HG03565 (cell line): ENCODE data around the gene KICS2.
"Not testable (repeated sequence)": the region's sequence is repeated elsewhere in the genome, so short reads cannot be mapped to it uniquely, and the experiment has no call there.

Source experiments
- ATAC-seq: cut with Tn5 transposase; IDR thresholded peaks from one replicate; pipeline ENCODE4 v1.9.1; 2021; ENCODE audit warnings: mild to moderate bottlenecking, moderate library complexity; ENCODE audit not compliant: unreplicated experiment

Gene KICS2

DNA sequence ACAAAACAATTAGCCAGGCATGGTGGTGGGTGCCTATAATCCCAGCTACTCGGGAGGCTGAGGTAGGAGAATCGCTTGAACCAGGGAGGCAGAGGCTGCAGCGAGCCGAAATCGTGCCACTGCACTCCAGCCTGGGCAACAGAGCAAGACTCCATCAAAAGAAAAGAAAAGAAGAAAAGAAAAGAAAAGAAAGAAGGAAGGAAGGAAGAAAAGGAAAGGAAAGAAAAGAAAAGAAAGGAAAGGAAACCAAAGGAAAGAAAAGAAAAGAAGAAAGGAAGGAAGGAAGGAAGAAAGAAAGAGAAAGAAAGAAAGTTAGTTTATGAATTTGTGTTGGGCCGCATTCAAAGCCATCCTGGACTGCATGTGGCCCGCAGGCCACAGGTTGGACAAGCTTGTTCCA is 4.5 kb downstream of the KICS2 start:
- ATAC-seq = not testable (repeated sequence)

- no peak for ATAC-seq
Observed at GRCh38 chr12:64216239-64216638, 5.9 kb downstream of the KICS2 start.

- no peak for ATAC-seq
Observed at GRCh38 chr12:64212119-64212746, 9.9 kb downstream of the KICS2 start.

DNA sequence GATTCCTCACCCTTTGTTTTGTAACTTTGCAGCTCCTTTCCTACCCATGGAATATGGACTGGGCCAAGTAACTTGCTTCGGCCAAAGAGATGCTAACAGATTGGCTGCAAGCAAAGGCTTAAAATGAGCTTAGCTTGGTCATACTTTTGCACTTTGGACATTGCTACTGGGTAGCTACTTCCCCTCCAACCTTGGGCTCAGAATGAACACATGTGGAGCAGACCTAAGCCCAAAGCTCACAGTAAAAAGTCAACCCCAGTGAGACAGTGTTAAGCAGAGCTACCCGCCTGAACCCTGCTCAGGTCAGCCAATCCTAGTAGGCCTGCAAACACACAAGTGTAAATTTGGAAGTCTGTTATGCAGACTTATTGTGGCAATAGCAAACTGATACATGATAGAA is 14.6 kb downstream of the KICS2 start:
- ATAC-seq = no peak

- no peak for ATAC-seq
Observed at GRCh38 chr12:64205542-64205941, 16.6 kb downstream of the KICS2 start.

DNA sequence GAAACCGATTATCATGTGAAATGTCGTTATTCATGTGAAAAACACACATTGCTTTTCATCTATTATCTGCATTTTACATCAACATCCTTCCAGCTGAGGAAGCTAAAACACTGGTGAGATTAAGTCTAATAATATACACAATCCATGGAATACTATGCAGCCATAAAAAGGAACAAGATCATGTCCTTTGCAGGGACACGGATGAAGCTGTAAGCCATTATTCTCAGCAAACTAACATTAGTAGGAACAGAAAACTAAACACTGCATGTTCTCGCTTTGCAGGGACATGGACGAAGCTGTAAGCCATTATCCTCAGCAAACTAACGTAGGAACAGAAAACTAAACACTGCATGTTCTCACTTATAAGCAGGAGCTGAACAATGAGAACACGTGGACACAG is 18.3 kb downstream of the KICS2 start:
- ATAC-seq = no peak

- no peak for ATAC-seq
Observed at GRCh38 chr12:64203036-64203435, 19.1 kb downstream of the KICS2 start.

DNA sequence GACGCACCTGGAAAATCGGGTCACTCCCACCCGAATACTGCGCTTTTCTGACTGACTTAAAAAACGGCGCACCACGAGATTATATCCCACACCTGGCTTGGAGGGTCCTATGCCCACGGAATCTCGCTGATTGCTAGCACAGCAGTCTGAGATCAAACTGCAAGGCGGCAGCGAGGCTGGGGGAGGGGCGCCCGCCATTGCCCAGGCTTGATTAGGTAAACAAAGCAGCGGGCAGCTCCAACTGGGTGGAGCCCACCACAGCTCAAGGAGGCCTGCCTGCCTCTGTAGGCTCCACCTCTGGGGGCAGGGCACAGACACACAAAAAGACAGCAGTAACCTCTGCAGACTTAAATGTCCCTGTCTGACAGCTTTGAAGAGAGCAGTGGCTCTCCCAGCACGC is 26.3 kb downstream of the KICS2 start:
- ATAC-seq = not testable (repeated sequence)

GRCh38 chr12:64194333-64195149 is 27.6 kb downstream of the KICS2 start:
- ATAC-seq = peak; percentile 31

- ATAC-seq = no peak
Observed at GRCh38 chr12:64193931-64194330, 28.2 kb downstream of the KICS2 start.

DNA sequence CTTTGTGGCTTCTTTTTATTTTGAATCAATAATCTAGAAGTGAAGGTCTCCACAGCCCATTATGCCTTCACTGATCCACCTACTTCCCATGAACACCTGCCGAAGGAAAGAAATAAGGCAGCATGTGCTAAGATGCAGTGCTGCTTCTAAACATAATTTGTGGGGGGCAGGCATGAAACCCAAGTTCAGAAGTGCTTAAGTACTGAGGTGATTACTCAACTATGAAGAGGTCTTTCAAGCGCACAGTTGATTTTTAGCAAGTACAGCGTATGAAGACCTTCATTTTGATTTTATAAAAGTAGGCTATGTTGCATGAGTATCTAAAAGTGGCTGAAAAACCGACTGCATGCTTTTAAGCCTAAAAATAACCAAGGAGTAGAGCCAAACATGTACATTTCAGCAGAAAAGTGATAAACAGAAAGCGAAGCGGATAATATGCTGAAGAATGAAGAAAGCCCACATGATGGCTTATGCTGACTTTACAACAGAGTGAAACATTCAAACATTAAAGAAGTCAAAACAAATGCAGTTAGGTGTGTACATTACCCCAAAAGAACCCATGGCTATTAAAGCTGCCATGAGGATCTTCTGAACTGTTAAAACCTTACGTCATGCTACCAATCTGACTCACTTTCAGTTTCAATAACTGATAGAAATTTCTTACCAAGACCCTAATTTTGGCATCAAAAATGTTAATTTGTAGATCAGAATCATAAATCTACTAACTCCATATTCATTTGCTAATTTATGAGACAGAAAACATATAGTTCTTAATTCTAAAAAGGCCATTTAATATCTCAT is 29.3 kb downstream of the KICS2 start:
- ATAC-seq = peak; percentile 89

- ATAC-seq = no peak
Observed at GRCh38 chr12:64190140-64190539, 32.0 kb downstream of the KICS2 start.

GRCh38 chr12:64189530-64189929 is 32.6 kb downstream of the KICS2 start:
- no peak for ATAC-seq

DNA sequence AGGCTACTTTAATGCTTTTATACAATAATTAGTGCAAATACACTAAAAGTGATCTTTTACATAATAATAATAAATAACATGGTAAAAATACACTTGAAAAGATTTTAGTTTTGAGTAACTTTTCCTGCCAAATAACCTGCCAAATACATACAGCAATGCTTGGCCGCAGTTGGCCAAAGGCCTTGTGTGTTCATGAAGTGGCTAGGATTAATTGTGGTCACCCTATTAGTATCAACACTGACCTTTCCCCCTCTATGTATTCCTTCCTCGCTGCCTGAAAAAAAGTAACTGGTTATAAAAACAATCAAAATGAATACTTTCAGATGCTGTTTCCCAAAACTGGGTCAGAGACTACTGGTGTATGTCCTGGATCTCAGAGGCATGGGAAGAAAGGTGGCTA is 34.3 kb downstream of the KICS2 start:
- no peak for ATAC-seq

DNA sequence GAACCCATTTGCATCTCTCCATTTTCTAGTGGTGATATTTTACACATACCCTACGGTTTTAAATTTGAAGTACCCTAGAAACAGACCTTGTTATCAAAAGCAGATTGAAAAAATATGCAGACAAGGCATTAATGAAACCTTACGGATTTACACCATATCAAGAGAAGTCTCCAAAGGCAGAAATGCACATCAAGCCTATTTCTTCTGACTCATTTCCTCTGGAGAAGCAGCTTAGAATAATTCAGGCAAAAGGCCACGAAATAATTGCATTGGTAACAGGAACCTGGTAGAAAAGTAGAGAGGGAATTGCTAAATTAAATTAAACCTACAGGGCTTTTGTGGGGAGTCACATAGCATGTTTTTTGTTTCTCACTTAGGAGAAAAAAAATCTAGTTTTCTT is 34.7 kb downstream of the KICS2 start:
- ATAC-seq = no peak

DNA sequence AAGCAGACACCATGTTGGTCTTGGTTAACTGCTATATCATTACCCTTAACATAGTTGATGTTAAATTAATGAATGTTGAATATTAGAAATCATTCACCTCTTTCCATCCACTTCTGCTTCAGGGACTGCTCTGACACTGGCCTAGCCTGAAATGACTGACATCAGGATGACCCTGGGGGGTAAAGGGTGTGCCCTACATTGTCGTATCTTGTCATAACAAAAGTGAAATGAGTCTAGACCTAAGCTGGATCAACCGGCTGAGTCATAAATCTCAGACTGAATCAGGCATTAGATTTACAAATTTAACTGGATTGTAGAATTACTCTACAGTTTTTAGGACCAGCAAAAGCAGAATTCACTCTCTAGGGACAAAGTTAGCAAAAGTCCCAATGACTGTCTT is 35.3 kb downstream of the KICS2 start:
- peak; percentile 97 for ATAC-seq

DNA sequence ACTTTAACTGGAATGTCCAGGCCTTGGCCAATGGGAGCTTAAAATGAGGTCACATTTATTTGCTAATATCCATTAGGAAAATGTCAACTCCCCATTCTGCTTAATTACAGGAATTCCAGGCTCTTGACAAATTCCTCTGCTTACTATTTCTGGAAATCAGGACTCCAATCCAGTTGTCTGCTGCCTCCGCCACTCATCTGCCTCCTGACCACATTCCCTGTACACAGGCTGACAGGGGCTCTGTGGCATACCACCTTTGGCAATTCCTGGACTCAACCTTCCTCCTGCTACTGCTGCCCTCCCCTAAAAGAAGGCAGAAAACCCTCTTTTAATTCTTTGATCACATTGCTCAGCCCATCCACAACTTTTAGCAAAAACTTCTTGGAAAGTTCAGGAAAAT is 37.9 kb downstream of the KICS2 start:
- ATAC-seq = no peak

- no peak for ATAC-seq
Observed at GRCh38 chr12:64181430-64182291, 40.4 kb downstream of the KICS2 start.

DNA sequence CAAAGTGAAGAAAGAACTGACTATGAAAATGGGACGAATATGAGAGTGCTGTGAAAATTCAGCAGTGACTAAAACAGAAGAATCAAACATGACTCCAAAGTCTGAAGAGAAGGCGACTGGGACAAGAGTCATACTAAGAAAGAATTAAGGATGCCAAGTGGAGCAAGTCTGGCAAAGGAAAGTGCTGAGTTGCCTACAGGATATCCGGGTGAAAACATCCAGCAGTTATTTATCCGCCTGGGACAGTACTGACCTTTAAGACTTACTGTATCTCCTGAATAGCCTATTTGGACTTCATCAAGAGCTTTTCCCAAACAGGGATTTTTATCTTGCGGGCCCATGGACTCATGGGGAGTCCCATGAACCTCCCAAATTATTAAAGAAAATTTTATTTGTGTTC is 41.1 kb downstream of the KICS2 start:
- ATAC-seq = no peak

DNA sequence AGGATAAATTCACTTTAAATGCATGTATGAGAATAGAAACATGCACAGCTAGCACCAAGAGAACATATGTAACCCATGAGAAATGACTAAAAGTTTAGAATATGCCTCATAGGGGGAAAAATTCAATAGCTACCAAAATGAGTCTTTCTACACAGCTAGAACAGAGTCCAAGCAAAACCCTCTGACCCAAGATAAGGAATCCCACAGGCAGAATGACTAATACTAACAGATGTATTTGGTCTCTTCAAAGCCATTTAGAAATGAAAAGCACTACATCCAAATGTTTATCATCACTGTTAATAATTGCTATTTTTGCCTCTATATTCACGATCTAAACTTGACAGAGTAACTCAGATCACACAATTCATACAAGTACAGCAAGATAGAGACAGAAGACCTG is 44.0 kb downstream of the KICS2 start:
- ATAC-seq = no peak

- no peak for ATAC-seq
Observed at GRCh38 chr12:64177001-64177400, 45.1 kb downstream of the KICS2 start.
